HepG2 (cell line): ENCODE results near the gene SLC38A4. TPM values are rescaled to one million over a fixed set of nuclear protein-coding genes. Genes with fewer than 3 reads are reported as not detected.

Experiments used
- CREB1 ChIP-seq, 2 experiments: fragments of 450-650 bp in 1 of 2; IDR thresholded peaks; 2 replicates each; pipeline ENCODE4 v1.6.1; 2016 to 2017; ENCODE audit warnings: control low read depth in 1 of 2, mild to moderate bottlenecking in 1 of 2, missing compliant biosample characterization in 1 of 2, missing genetic modification characterization in 1 of 2
- GATA4 ChIP-seq: sonication (generic); IDR thresholded peaks from 2 replicates; pipeline ENCODE4 v1.6.1; 2016; ENCODE audit warnings: antibody characterized with exemption, low read depth, borderline replicate concordance
- HNF4A ChIP-seq: sonication (generic); formaldehyde crosslinking; IDR thresholded peaks from 2 replicates; pipeline ENCODE4 v1.4.0; 2020; ENCODE audit warnings: missing genetic modification reagents
- KLF9 ChIP-seq: IDR thresholded peaks from 2 replicates; pipeline ENCODE4 v1.6.1; 2016; ENCODE audit warnings: low read depth
- NONO ChIP-seq, 2 experiments: fragments of 450-650 bp in 1 of 2; sonication (generic) in 1 of 2; formaldehyde crosslinking in 1 of 2; IDR thresholded peaks in 1 of 2; conservative IDR thresholded peaks in 1 of 2; 2 replicates each; pipeline versions ENCODE4 v1.6.1 to v1.8.0; 2017 to 2022; ENCODE audit warnings: mild to moderate bottlenecking in 1 of 2, missing genetic modification reagents in 1 of 2, moderate library complexity in 1 of 2
- REPIN1 ChIP-seq: sonication (generic); formaldehyde crosslinking; IDR thresholded peaks from 2 replicates; pipeline ENCODE4 v1.8.0; 2022; ENCODE audit warnings: missing genetic modification reagents, low read depth, mild to moderate bottlenecking, borderline replicate concordance
- SMAD3 ChIP-seq: sonication (generic); formaldehyde crosslinking; IDR thresholded peaks from 2 replicates; pipeline ENCODE4 v1.4.0; 2020; ENCODE audit warnings: missing genetic modification reagents
- TARDBP ChIP-seq: sonication (generic); formaldehyde crosslinking; IDR thresholded peaks from 2 replicates; pipeline ENCODE4 v1.8.0; 2022; ENCODE audit warnings: mild to moderate bottlenecking, missing genetic modification reagents
- ZNF629 ChIP-seq: sonication (generic); formaldehyde crosslinking; conservative IDR thresholded peaks from 2 replicates; pipeline ENCODE4 v1.5.0; 2020; ENCODE audit warnings: missing genetic modification reagents
- ZSCAN25 ChIP-seq: sonication (generic); formaldehyde crosslinking; IDR thresholded peaks from 2 replicates; pipeline ENCODE4 v1.8.0; 2022; ENCODE audit warnings: mild to moderate bottlenecking, missing genetic modification reagents
- polyA plus RNA-seq, 8 experiments: library from polyadenylated mRNA; depleted of rRNA in 3 of 8; stranded (reverse) in 7 of 8; unstranded in 1 of 8; fragments of >200 nt; fragmentation: Illumina TruSeq in 4 of 8; extraction: Trizol in 4 of 8; gene quantifications; 2 replicates each; pipeline versions ENCODE4 v1.2.1 to v1.2.3, GENCODE V29; 2011 to 2016; ENCODE audit warnings: low read depth in 4 of 8, missing spikeins in 1 of 8, mixed read lengths in 1 of 8; ENCODE audit not compliant: insufficient read depth in 1 of 8
- total RNA-seq, 5 experiments: library from RNA; depleted of rRNA; stranded (reverse); fragments of >200 nt; fragmentation: Illumina TruSeq; extraction: Trizol; gene quantifications; 2 replicates each; pipeline ENCODE4 v1.2.3, GENCODE V29; 2016; ENCODE audit warnings: low read depth in 1 of 5
- TF ChIP-seq, protein P1 (sequence below): sonication (generic); formaldehyde crosslinking; conservative IDR thresholded peaks from 2 replicates; pipeline ENCODE4 v1.4.0; 2020; ENCODE audit warnings: mild to moderate bottlenecking, missing genetic modification reagents, moderate library complexity
- TF ChIP-seq, protein P2 (sequence below), 2 experiments: sonication (generic) in 1 of 2; formaldehyde crosslinking in 1 of 2; IDR thresholded peaks; 2 replicates each; pipeline versions ENCODE4 v1.4.0 to v1.6.1; 2016 to 2020; ENCODE audit warnings: borderline replicate concordance in 1 of 2, low read depth in 1 of 2, mild to moderate bottlenecking in 1 of 2, missing genetic modification reagents in 1 of 2
- TF ChIP-seq, protein P3 (sequence below): sonication (generic); formaldehyde crosslinking; IDR thresholded peaks from 2 replicates; pipeline ENCODE4 v1.8.0; 2022; ENCODE audit warnings: missing genetic modification reagents, mild to moderate bottlenecking, moderate library complexity, borderline replicate concordance

SLC38A4 gene
- total and polyA plus RNA-seq, 2 of the 13 experiments (the other 11 are each of a cell fraction or from before 2014, with no cell fraction given), result 3.5 to 5.2 TPM

DNA sequence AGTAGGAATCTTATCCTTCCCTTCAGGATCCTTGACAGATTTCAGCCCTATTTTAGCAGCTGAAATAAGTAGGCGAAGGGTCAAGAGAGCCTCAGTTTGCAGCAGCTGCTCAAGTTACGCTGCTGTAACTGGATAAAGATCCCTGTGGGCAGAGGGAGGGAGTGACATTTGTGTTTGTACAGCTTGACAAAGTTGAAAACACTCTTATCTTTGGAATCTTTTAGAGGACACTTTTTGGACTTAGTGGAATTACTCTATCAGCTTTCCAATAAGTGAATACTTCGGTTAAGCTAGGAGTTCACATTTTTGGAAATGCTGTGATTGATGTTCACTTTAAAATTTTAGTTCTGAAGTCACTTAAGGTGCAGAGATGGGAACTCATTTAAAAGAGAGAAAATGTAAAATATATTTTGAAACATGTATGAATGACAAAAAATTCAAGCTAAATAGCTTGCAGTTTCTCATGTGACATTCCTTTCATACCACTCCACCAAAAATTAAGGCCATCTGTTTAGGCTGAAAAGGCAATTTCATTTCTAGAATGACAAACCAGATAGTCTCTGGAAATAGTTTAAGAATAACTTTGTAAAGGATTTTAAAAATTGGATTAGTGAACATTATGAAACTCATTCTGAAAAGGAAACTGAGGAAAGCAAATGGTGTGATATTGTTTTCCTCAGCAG lies 55.2 kb downstream of the SLC38A4 start (continued):
- TF ChIP-seq ZNF629 (CRISPR knock-in tag), result peak; percentile 90
- TF ChIP-seq, protein P1, sequence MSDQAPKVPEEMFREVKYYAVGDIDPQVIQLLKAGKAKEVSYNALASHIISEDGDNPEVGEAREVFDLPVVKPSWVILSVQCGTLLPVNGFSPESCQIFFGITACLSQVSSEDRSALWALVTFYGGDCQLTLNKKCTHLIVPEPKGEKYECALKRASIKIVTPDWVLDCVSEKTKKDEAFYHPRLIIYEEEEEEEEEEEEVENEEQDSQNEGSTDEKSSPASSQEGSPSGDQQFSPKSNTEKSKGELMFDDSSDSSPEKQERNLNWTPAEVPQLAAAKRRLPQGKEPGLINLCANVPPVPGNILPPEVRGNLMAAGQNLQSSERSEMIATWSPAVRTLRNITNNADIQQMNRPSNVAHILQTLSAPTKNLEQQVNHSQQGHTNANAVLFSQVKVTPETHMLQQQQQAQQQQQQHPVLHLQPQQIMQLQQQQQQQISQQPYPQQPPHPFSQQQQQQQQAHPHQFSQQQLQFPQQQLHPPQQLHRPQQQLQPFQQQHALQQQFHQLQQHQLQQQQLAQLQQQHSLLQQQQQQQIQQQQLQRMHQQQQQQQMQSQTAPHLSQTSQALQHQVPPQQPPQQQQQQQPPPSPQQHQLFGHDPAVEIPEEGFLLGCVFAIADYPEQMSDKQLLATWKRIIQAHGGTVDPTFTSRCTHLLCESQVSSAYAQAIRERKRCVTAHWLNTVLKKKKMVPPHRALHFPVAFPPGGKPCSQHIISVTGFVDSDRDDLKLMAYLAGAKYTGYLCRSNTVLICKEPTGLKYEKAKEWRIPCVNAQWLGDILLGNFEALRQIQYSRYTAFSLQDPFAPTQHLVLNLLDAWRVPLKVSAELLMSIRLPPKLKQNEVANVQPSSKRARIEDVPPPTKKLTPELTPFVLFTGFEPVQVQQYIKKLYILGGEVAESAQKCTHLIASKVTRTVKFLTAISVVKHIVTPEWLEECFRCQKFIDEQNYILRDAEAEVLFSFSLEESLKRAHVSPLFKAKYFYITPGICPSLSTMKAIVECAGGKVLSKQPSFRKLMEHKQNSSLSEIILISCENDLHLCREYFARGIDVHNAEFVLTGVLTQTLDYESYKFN, result peak; percentile 89
- TF ChIP-seq TARDBP (CRISPR knock-in tag), result peak; percentile 59; the same call in 1 of the 2 replicates
- no peak for TF ChIP-seq NONO (IDR thresholded peaks at IDR 0.05)
- peak; percentile 25; the same call in 1 of the 2 replicates for TF ChIP-seq NONO (CRISPR knock-in tag; conservative IDR thresholded peaks at IDR 0.05)
- TF ChIP-seq, protein P2, sequence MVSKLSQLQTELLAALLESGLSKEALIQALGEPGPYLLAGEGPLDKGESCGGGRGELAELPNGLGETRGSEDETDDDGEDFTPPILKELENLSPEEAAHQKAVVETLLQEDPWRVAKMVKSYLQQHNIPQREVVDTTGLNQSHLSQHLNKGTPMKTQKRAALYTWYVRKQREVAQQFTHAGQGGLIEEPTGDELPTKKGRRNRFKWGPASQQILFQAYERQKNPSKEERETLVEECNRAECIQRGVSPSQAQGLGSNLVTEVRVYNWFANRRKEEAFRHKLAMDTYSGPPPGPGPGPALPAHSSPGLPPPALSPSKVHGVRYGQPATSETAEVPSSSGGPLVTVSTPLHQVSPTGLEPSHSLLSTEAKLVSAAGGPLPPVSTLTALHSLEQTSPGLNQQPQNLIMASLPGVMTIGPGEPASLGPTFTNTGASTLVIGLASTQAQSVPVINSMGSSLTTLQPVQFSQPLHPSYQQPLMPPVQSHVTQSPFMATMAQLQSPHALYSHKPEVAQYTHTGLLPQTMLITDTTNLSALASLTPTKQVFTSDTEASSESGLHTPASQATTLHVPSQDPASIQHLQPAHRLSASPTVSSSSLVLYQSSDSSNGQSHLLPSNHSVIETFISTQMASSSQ (IDR thresholded peaks at IDR 0.05; ENCODE audit: low read depth), result no peak
- TF ChIP-seq, protein P2 (CRISPR knock-in tag; IDR thresholded peaks at IDR 0.05; ENCODE audit: borderline replicate concordance), result peak; percentile 18; the same call in 1 of the 2 replicates
- TF ChIP-seq, protein P3, sequence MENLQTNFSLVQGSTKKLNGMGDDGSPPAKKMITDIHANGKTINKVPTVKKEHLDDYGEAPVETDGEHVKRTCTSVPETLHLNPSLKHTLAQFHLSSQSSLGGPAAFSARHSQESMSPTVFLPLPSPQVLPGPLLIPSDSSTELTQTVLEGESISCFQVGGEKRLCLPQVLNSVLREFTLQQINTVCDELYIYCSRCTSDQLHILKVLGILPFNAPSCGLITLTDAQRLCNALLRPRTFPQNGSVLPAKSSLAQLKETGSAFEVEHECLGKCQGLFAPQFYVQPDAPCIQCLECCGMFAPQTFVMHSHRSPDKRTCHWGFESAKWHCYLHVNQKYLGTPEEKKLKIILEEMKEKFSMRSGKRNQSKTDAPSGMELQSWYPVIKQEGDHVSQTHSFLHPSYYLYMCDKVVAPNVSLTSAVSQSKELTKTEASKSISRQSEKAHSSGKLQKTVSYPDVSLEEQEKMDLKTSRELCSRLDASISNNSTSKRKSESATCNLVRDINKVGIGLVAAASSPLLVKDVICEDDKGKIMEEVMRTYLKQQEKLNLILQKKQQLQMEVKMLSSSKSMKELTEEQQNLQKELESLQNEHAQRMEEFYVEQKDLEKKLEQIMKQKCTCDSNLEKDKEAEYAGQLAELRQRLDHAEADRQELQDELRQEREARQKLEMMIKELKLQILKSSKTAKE, result no peak
- peak; percentile 83 for TF ChIP-seq HNF4A
- TF ChIP-seq ZSCAN25 (CRISPR knock-in tag), result no peak
- TF ChIP-seq REPIN1 (CRISPR knock-in tag), result peak; percentile 39; the same call in 1 of the 2 replicates
- no peak for TF ChIP-seq CREB1 (IDR thresholded peaks at IDR 0.05)
- 0 out of 2 replicates have a peak, but pooled peaks have one; percentile 32 for TF ChIP-seq CREB1 (CRISPR knock-in tag; IDR thresholded peaks at IDR 0.05)
- no peak for TF ChIP-seq KLF9 (CRISPR knock-in tag)
- 0 out of 2 replicates have a peak, but pooled peaks have one; percentile 30 for TF ChIP-seq SMAD3 (CRISPR knock-in tag)
- peak; percentile 63; the same call in 1 of the 2 replicates for TF ChIP-seq GATA4
